HepG2 (cell line): Measurements from ENCODE around the gene FKBP8. TPM values are rescaled to one million over a fixed set of nuclear protein-coding genes. Genes with fewer than 3 reads are reported as not detected.

Experiments
- CSRNP1 ChIP-seq: sonication (generic); formaldehyde crosslinking; IDR thresholded peaks from 2 replicates; pipeline ENCODE4 v1.8.1; 2023; ENCODE audit warnings: mild to moderate bottlenecking, missing genetic modification reagents
- JUN ChIP-seq: sonication (generic); formaldehyde crosslinking; IDR thresholded peaks from 2 replicates; pipeline ENCODE4 v1.4.0; 2020; ENCODE audit warnings: mild to moderate bottlenecking, missing genetic modification reagents
- PCBP1 ChIP-seq: fragments of 200-400 bp; formaldehyde crosslinking; IDR thresholded peaks from 2 replicates; pipeline ENCODE4 v1.6.1; 2017; ENCODE audit warnings: mild to moderate bottlenecking, low read depth, low read length, borderline replicate concordance
- RBM22 ChIP-seq: fragments of 200-400 bp; formaldehyde crosslinking; optimal IDR thresholded peaks from 2 replicates; pipeline ENCODE3; 2017; ENCODE audit warnings: mild to moderate bottlenecking, low read length, moderate library complexity
- ZBTB25 ChIP-seq: IDR thresholded peaks from 2 replicates; pipeline ENCODE4 v1.6.1; 2018; ENCODE audit warnings: missing genetic modification reagents
- ZNF282 ChIP-seq: fragments of 450-650 bp; IDR thresholded peaks from 2 replicates; pipeline ENCODE4 v1.6.1; 2018; ENCODE audit not compliant: partially characterized antibody
- ZNF292 ChIP-seq: sonication (generic); formaldehyde crosslinking; IDR thresholded peaks from 2 replicates; pipeline ENCODE4 v1.8.1; 2022; ENCODE audit warnings: mild to moderate bottlenecking, low read depth, missing genetic modification reagents, borderline replicate concordance
- ZNF33A ChIP-seq: sonication (generic); formaldehyde crosslinking; IDR thresholded peaks from 2 replicates; pipeline ENCODE4 v1.5.1; 2020; ENCODE audit warnings: missing genetic modification reagents, mild to moderate bottlenecking, moderate library complexity, borderline replicate concordance
- ZNF644 ChIP-seq: IDR thresholded peaks from 2 replicates; pipeline ENCODE4 v1.6.1; 2016; ENCODE audit warnings: low read depth
- ZNF781 ChIP-seq: sonication (generic); formaldehyde crosslinking; IDR thresholded peaks from 2 replicates; pipeline ENCODE4 v1.5.1; 2020; ENCODE audit warnings: borderline replicate concordance, mild to moderate bottlenecking, missing genetic modification reagents; ENCODE audit errors: not compliant biosample characterization
- ZSCAN9 ChIP-seq: IDR thresholded peaks from 2 replicates; pipeline ENCODE4 v1.6.1; 2016; ENCODE audit warnings: borderline replicate concordance
- polyA plus RNA-seq, 8 experiments: library from polyadenylated mRNA; depleted of rRNA in 3 of 8; stranded (reverse) in 7 of 8; unstranded in 1 of 8; fragments of >200 nt; fragmentation: Illumina TruSeq in 4 of 8; extraction: Trizol in 4 of 8; gene quantifications; 2 replicates each; pipeline versions ENCODE4 v1.2.1 to v1.2.3, GENCODE V29; 2011 to 2016; ENCODE audit warnings: low read depth in 4 of 8, missing spikeins in 1 of 8, mixed read lengths in 1 of 8; ENCODE audit not compliant: insufficient read depth in 1 of 8
- total RNA-seq, 5 experiments: library from RNA; depleted of rRNA; stranded (reverse); fragments of >200 nt; fragmentation: Illumina TruSeq; extraction: Trizol; gene quantifications; 2 replicates each; pipeline ENCODE4 v1.2.3, GENCODE V29; 2016; ENCODE audit warnings: low read depth in 1 of 5
- TF ChIP-seq, protein P1 (sequence below): sonication (generic); formaldehyde crosslinking; IDR thresholded peaks from 2 replicates; pipeline ENCODE4 v1.5.1; 2020; ENCODE audit warnings: mild to moderate bottlenecking, missing genetic modification reagents, borderline replicate concordance
- TF ChIP-seq, protein P2 (sequence below): sonication (generic); formaldehyde crosslinking; IDR thresholded peaks from 2 replicates; pipeline ENCODE4 v1.5.0; 2020; ENCODE audit warnings: missing genetic modification reagents, mild to moderate bottlenecking, borderline replicate concordance
- TF ChIP-seq, protein P3 (sequence below): IDR thresholded peaks from 2 replicates; pipeline ENCODE4 v1.6.1; 2016; ENCODE audit warnings: missing compliant biosample characterization, missing genetic modification reagents, borderline replicate concordance
- TF ChIP-seq, protein P4 (sequence below): sonication (generic); formaldehyde crosslinking; IDR thresholded peaks from 2 replicates; pipeline ENCODE4 v1.5.1; 2020; ENCODE audit warnings: mild to moderate bottlenecking, moderate library complexity, missing genetic modification reagents

FKBP8 gene
- total and polyA plus RNA-seq, 2 of the 13 experiments (the other 11 are each of a cell fraction or from before 2014, with no cell fraction given) = 81.7 to 93.9 TPM

GRCh38 chr19:18588611-18589379, 45.4 kb upstream of the FKBP8 start, which contains the start of gene REX1BD (continued):
- TF ChIP-seq, protein P1, sequence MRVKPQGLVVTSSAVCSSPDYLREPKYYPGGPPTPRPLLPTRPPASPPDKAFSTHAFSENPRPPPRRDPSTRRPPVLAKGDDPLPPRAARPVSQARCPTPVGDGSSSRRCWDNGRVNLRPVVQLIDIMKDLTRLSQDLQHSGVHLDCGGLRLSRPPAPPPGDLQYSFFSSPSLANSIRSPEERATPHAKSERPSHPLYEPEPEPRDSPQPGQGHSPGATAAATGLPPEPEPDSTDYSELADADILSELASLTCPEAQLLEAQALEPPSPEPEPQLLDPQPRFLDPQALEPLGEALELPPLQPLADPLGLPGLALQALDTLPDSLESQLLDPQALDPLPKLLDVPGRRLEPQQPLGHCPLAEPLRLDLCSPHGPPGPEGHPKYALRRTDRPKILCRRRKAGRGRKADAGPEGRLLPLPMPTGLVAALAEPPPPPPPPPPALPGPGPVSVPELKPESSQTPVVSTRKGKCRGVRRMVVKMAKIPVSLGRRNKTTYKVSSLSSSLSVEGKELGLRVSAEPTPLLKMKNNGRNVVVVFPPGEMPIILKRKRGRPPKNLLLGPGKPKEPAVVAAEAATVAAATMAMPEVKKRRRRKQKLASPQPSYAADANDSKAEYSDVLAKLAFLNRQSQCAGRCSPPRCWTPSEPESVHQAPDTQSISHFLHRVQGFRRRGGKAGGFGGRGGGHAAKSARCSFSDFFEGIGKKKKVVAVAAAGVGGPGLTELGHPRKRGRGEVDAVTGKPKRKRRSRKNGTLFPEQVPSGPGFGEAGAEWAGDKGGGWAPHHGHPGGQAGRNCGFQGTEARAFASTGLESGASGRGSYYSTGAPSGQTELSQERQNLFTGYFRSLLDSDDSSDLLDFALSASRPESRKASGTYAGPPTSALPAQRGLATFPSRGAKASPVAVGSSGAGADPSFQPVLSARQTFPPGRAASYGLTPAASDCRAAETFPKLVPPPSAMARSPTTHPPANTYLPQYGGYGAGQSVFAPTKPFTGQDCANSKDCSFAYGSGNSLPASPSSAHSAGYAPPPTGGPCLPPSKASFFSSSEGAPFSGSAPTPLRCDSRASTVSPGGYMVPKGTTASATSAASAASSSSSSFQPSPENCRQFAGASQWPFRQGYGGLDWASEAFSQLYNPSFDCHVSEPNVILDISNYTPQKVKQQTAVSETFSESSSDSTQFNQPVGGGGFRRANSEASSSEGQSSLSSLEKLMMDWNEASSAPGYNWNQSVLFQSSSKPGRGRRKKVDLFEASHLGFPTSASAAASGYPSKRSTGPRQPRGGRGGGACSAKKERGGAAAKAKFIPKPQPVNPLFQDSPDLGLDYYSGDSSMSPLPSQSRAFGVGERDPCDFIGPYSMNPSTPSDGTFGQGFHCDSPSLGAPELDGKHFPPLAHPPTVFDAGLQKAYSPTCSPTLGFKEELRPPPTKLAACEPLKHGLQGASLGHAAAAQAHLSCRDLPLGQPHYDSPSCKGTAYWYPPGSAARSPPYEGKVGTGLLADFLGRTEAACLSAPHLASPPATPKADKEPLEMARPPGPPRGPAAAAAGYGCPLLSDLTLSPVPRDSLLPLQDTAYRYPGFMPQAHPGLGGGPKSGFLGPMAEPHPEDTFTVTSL (CRISPR knock-in tag) = peak; percentile 3; the same call in 1 of the 2 replicates
- TF ChIP-seq ZNF282 = no peak
- no peak for TF ChIP-seq ZNF33A (CRISPR knock-in tag)
- TF ChIP-seq PCBP1 = peak; percentile 79
- 0 out of 2 replicates have a peak, but pooled peaks have one; percentile 41 for TF ChIP-seq JUN (CRISPR knock-in tag)
- TF ChIP-seq, protein P2, sequence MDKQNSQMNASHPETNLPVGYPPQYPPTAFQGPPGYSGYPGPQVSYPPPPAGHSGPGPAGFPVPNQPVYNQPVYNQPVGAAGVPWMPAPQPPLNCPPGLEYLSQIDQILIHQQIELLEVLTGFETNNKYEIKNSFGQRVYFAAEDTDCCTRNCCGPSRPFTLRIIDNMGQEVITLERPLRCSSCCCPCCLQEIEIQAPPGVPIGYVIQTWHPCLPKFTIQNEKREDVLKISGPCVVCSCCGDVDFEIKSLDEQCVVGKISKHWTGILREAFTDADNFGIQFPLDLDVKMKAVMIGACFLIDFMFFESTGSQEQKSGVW (CRISPR knock-in tag) = no peak
- TF ChIP-seq ZSCAN9 (CRISPR knock-in tag) = peak; percentile 38; the same call in 1 of the 2 replicates
- TF ChIP-seq ZNF292 = no peak
- peak; percentile 34 for TF ChIP-seq ZNF781 (CRISPR knock-in tag)
- peak; percentile 59; the same call in 1 of the 2 replicates for TF ChIP-seq CSRNP1
- TF ChIP-seq, protein P3, sequence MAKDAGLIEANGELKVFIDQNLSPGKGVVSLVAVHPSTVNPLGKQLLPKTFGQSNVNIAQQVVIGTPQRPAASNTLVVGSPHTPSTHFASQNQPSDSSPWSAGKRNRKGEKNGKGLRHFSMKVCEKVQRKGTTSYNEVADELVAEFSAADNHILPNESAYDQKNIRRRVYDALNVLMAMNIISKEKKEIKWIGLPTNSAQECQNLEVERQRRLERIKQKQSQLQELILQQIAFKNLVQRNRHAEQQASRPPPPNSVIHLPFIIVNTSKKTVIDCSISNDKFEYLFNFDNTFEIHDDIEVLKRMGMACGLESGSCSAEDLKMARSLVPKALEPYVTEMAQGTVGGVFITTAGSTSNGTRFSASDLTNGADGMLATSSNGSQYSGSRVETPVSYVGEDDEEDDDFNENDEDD (CRISPR knock-in tag) = peak; percentile 58; the same call in 1 of the 2 replicates
- peak; percentile 74 for TF ChIP-seq RBM22
- no peak for TF ChIP-seq ZNF644 (CRISPR knock-in tag)
- TF ChIP-seq, protein P4, sequence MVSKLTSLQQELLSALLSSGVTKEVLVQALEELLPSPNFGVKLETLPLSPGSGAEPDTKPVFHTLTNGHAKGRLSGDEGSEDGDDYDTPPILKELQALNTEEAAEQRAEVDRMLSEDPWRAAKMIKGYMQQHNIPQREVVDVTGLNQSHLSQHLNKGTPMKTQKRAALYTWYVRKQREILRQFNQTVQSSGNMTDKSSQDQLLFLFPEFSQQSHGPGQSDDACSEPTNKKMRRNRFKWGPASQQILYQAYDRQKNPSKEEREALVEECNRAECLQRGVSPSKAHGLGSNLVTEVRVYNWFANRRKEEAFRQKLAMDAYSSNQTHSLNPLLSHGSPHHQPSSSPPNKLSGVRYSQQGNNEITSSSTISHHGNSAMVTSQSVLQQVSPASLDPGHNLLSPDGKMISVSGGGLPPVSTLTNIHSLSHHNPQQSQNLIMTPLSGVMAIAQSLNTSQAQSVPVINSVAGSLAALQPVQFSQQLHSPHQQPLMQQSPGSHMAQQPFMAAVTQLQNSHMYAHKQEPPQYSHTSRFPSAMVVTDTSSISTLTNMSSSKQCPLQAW (CRISPR knock-in tag) = no peak; the same call in none of the 2 replicates
- TF ChIP-seq ZBTB25 = peak; percentile 81
